Activated T-cell treated with anti-CD3 and anti-CD28 coated beads, Interleukin-2, amount 50 U/mL, for 48 hours (primary cell): Measurements from ENCODE around the gene CD37.
A peak's percentile ranks its signal among the peaks of the same experiment; 100 is the strongest.
"Not testable (repeated sequence)": the region's sequence is repeated elsewhere in the genome, so short reads cannot be mapped to it uniquely, and the experiment has no call there.

Source experiments
- DNase-seq, 2 experiments: peaks; one replicate each; pipeline ENCODE4 v3.0.0-alpha.2; 2020

CD37 gene

GRCh38 chr19:49348305-49349189 is 13.3 kb downstream of the CD37 start:
- no peak for DNase-seq

- DNase-seq = no peak
These were observed 14.4 kb downstream of the CD37 start for GRCh38 chr19:49349567-49349966.

- no peak for DNase-seq
These were observed 20.7 kb downstream of the CD37 start for GRCh38 chr19:49355909-49356353.

GRCh38 chr19:49356382-49356781 is 21.2 kb downstream of the CD37 start:
- no peak for DNase-seq

- DNase-seq = no peak
These were observed 22.0 kb downstream of the CD37 start for GRCh38 chr19:49357186-49357585.

GRCh38 chr19:49359851-49360820 is 24.9 kb downstream of the CD37 start:
- DNase-seq = no peak

GRCh38 chr19:49361438-49362047 is 26.3 kb downstream of the CD37 start:
- no peak for DNase-seq

GRCh38 chr19:49362048-49362928 is 27.1 kb downstream of the CD37 start, which contains the start of gene TEAD2:
TEAD2 (minus strand) TSS chr19:49362416; CDS start chr19:49360075, 2,341 bp downstream.
- DNase-seq = peak in 1 of 2 experiments; percentile 36

GRCh38 chr19:49362929-49363267 is 27.7 kb downstream of the CD37 start:
- DNase-seq = peak in 1 of 2 experiments; percentile 49

GRCh38 chr19:49363268-49364082 is 28.3 kb downstream of the CD37 start, which contains the start of gene DKKL1:
DKKL1 (plus strand) TSS chr19:49363877; CDS start chr19:49363999, 122 bp downstream.
- DNase-seq = peak; percentile 94

- DNase-seq = no peak
These were observed 29.0 kb downstream of the CD37 start for GRCh38 chr19:49364083-49364737.

GRCh38 chr19:49366110-49366509 is 30.9 kb downstream of the CD37 start:
- DNase-seq = no peak

GRCh38 chr19:49368711-49369358 is 33.6 kb downstream of the CD37 start:
- no peak for DNase-seq

- DNase-seq = no peak
These were observed 36.0 kb downstream of the CD37 start for GRCh38 chr19:49371184-49371583.

GRCh38 chr19:49373174-49373573 is 38.0 kb downstream of the CD37 start:
- DNase-seq = not testable (repeated sequence)

- no peak for DNase-seq
These were observed 39.6 kb downstream of the CD37 start for GRCh38 chr19:49374665-49375434.

- no peak for DNase-seq
These were observed 43.3 kb downstream of the CD37 start for GRCh38 chr19:49378512-49378911.

GRCh38 chr19:49380391-49380790 is 45.2 kb downstream of the CD37 start:
- no peak for DNase-seq

GRCh38 chr19:49382639-49383038 is 47.4 kb downstream of the CD37 start:
- no peak for DNase-seq
